ES-I3 (cell line): ENCODE measurements around the gene MYO15B.

ENCODE experiments used
- H3K36me3 ChIP-seq: 2 replicates; pipeline ENCODE4 v1.6.1; 2013; ENCODE audit warnings: mild to moderate bottlenecking, low read length, control low read depth, moderate library complexity; ENCODE audit not compliant: insufficient read depth
- H3K4me1 ChIP-seq: 2 replicates; pipeline ENCODE4 v1.6.1; 2013; ENCODE audit warnings: mild to moderate bottlenecking, control low read depth, low read length; ENCODE audit not compliant: insufficient read depth
- H3K9ac ChIP-seq: 2 replicates; pipeline ENCODE4 v1.6.1; 2013; ENCODE audit warnings: low read depth, mild to moderate bottlenecking, low read length, moderate library complexity
- H3K9me3 ChIP-seq: 2 replicates; pipeline ENCODE4 v1.6.1; 2013; ENCODE audit warnings: mild to moderate bottlenecking, low read length, moderate library complexity; ENCODE audit not compliant: control insufficient read depth, insufficient read depth

Gene MYO15B

DNA sequence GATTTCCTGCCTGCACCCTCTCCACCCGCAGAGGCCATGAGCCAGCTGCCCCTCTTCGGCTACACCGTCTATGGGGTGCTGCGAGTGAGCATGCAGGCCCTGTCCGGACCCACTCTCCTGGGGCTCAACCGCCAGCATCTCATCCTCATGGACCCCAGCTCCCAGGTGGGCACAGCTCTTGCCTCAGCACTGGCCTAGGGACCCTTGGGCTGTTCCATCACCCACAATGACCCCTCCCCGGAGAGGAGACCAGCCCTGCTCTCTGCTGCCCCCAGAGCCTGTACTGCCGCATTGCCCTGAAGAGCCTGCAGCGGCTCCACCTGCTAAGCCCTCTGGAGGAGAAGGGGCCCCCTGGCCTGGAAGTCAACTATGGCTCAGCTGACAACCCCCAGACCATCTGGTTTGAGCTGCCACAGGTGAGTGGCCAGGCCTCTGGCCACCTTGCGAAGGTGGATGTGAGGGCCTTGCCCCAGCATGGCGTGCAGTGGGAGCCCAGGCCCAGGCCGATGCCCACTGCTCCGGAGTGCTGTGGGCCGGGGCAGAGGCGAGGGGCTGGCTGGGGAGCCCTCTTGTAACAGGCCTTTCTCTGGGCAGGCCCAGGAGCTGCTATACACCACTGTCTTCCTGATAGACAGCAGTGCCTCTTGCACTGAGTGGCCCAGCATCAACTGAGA, 38.4 kb downstream of the MYO15B start:
- no peaks in the 10 kb centered on the region for H3K4me1 ChIP-seq
- no peaks in the 10 kb centered on the region for H3K9me3 ChIP-seq
- no peaks in the 10 kb centered on the region for H3K36me3 ChIP-seq
- no peak overlapping the region for H3K9ac ChIP-seq

DNA sequence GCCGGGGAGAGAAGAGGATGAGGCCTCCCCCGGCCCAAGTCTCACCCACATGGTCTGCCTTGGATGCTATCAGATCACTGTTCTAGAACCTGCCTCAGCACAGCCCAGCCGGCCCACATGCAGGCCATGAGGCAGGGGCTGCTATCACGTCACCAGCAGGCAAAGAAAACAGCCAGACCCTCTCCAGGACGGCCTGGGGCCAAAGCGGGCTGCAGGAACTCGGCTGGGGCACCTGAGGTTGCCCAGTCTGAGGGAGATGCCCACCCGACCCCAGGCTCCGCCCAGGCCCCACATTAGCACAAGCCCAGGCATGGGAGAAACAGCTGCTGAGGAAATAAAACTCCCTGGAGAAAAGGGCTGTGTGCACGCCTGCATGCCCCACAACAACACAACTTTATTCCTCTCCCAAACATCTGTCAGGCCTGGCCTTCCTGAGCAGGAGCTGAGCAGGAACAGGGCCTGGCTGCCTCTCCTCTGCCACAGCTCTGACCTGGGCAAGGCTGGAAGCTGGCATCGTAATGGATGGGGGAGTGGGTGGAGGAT, 39.0 kb downstream of the MYO15B start:
- H3K4me1 ChIP-seq: no peaks in the 10 kb centered on the region
- H3K9ac ChIP-seq: no peak overlapping the region
- H3K9me3 ChIP-seq: no peaks in the 10 kb centered on the region
- H3K36me3 ChIP-seq: no peaks in the 10 kb centered on the region; the same call in 1 of the 2 replicates

GRCh38 chr17:75627094-75627493, 39.5 kb downstream of the MYO15B start:
- Histone ChIP-seq H3K9me3 (no peaks in the 10 kb centered on the region), H3K36me3 (no peaks in the 10 kb centered on the region; the same call in 1 of the 2 replicates), H3K9ac (no peak overlapping the region), H3K4me1 (no peaks in the 10 kb centered on the region)

DNA sequence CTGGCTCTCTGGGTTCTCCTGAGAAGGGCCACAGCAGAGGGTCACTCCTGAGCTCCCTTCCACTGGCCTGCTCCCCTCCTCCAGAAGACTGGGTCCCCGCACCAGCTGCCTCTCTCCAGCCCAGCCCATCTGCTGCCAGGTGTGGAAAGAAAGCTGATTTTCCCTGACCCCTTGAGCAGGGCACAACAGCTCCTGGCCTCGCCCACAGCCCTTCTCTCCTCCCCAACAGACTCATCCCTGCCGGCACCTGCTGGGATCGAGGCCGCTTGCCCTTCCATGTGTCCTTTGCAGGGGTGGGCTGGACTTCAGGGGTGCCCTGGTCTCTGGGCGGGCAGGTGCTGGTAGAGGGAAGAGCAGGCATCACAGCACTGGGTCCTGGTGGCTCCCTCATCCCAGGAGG, 40.8 kb downstream of the MYO15B start:
- no peaks in the 10 kb centered on the region for H3K9me3 ChIP-seq
- no peaks in the 10 kb centered on the region; the same call in 1 of the 2 replicates for H3K36me3 ChIP-seq
- peaks cover 5% of the 10 kb centered on the region for H3K4me1 ChIP-seq
- no peak overlapping the region for H3K9ac ChIP-seq

- peaks cover 10% of the 10 kb centered on the region for H3K4me1 ChIP-seq
- H3K9ac ChIP-seq: no peak overlapping the region
- no peaks in the 10 kb centered on the region for H3K9me3 ChIP-seq
- H3K36me3 ChIP-seq: no peaks in the 10 kb centered on the region; the same call in 1 of the 2 replicates
Observed at GRCh38 chr17:75629157-75629556, 41.6 kb downstream of the MYO15B start.

DNA sequence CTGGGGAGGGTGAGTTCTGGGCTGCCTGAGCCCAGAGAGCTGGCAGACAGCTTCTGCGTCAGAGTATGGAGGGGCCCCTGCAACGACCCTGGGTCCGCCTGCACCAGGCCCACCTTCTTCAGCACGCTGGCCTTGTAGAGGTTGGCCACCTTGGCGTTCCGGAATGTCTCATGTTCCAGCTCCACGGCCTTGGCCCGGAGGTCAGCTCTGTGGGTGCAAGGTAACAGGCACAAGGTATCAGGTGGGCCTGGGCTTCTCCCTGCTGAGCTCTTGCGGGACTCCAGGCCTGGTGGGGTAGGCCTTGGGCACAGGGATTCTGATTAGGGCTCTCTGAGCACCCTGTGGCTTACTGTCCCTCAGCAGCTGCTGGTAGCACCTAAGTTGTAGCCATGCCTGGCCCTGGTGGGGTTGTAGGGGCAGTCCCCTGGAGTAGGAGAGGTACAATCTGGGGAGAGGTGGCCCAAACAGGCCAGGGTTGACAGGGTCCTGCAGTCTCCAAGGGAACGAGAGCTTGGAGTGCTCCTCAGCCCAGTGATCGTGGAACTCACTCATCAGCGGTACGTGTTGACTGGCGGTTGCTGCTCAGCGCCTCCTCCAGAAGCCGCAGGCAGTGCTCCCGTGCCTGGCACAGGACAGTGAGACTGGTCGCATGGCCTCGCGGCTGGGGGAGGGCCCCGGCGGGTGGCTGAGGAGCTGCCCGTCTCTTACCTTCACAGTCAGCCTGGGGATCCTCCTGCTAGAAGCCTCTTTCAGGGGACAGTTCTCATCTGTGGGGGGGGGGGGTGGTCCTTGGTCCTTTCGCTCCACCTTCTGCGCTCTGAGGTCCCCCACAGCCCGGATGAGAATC, 42.7 kb downstream of the MYO15B start:
- Histone ChIP-seq H3K9me3 (no peaks in the 10 kb centered on the region), H3K4me1 (peaks cover 12% of the 10 kb centered on the region), H3K36me3 (no peaks in the 10 kb centered on the region; the same call in 1 of the 2 replicates), H3K9ac (no peak overlapping the region)

- Histone ChIP-seq H3K4me1 (peaks cover 12% of the 10 kb centered on the region), H3K9ac (no peak overlapping the region), H3K9me3 (no peaks in the 10 kb centered on the region), H3K36me3 (no peaks in the 10 kb centered on the region; the same call in 1 of the 2 replicates)
Observed at GRCh38 chr17:75631353-75631752, 43.8 kb downstream of the MYO15B start.

- H3K4me1 ChIP-seq: peaks cover 12% of the 10 kb centered on the region
- no peak overlapping the region for H3K9ac ChIP-seq
- H3K9me3 ChIP-seq: no peaks in the 10 kb centered on the region
- no peaks in the 10 kb centered on the region; the same call in 1 of the 2 replicates for H3K36me3 ChIP-seq
Observed at GRCh38 chr17:75632428-75632827, 44.8 kb downstream of the MYO15B start.

DNA sequence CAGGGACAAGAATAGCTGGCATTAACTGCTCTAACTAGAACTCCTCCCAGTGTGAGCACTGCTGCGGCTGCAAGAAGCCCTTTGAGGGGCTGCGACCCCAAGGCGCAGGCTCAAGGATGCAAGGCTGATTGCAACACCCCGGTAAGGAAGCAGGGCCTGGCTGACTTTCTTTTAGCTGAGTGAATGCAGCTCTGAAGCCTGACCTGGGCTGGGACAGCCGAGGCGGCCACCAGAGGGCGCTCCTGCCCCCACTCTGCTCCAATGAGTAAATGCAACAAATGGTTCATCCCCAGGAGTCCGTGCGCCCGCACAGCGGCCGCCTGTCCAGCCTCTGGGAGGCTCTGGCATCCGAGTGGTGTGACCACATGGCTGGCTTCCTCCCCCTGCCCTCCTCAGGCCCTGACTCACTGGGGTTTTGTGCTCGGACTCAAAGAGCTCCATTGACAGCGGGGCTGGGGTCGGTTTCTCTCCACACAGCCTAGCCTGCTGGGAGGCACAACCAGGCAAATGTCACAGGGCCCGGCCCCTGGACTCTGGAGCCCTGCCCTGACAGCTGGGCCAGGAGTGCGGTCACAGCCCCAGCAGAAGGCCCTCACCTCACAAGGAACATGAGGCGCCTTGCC, 45.4 kb downstream of the MYO15B start, which contains the start of gene SMIM5:
SMIM5 (plus strand) TSS at position 572 of the 623 bp plus-strand sequence. CDS start 6,768 bp downstream, outside the sequence.
- Histone ChIP-seq H3K9ac (no peak within 1 kb of the TSS), H3K36me3 (no peaks in the 10 kb centered on the region; the same call in 1 of the 2 replicates), H3K4me1 (peaks cover 12% of the 10 kb centered on the region), H3K9me3 (no peaks in the 10 kb centered on the region)

- H3K9ac ChIP-seq: no peak overlapping the region
- no peaks in the 10 kb centered on the region; the same call in 1 of the 2 replicates for H3K36me3 ChIP-seq
- H3K4me1 ChIP-seq: peaks cover 12% of the 10 kb centered on the region
- H3K9me3 ChIP-seq: no peaks in the 10 kb centered on the region
Observed at GRCh38 chr17:75633486-75634375, 46.1 kb downstream of the MYO15B start.

DNA sequence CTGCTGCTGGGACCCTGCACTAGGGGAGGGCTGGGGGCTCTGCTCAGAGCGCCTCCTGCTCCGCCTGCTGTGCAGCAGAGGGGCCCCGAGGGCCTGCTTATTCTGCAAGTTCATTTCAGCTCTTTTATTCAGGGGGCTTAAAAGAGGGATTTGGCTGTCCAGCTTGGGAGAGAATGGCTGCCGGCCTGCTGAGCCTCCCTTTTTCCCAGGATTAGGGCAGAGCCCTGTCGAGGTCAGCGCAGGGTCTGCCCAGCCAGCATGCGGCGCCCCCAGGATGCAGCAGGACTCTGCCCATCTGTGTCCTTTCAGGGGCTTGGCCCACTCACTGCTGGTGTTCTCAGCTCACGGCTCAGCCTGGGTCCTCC, 46.8 kb downstream of the MYO15B start:
- no peaks in the 10 kb centered on the region; the same call in 1 of the 2 replicates for H3K36me3 ChIP-seq
- peaks cover 12% of the 10 kb centered on the region for H3K4me1 ChIP-seq
- no peak overlapping the region for H3K9ac ChIP-seq
- H3K9me3 ChIP-seq: no peaks in the 10 kb centered on the region

DNA sequence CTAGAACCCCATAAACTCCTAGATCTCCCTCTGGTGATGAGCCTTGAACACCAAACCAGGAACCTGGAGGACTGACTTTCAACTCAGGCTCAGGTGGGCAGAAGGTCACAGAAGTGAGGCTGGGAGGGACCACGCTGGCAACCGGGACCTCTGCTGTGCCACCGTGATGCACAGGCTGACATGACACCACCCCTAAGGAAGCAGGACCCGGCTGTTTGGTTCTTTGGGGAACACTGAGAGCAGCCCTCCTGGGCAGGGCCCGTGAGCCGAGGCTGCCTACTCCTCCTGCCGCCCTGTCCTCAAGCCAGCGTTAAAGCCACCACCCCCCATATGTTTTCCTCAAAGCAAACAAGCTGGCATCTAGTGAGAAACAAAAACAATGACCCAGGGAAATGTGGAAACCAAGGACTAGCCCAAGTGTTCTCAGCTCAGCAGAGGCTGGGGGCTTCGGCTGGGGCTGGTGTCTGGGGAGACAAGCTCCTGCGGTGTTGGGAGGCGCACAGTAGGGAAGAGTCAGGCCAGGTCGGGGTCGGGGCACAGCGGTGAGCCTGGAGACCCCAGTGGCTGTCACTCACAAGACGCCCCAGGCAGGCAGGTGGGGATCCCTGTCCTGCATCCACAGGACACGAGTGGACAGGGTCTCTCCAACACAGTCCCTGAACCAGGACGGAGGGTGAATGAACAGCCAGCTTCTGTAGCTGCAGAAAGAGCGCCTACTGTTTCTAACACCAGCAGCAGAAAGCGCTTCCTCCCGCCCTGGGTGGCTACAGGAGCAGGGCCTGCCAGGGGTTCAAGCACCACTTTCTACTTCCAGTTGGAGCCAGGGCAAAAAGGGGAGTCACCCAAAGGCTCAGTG, 47.4 kb downstream of the MYO15B start:
- Histone ChIP-seq H3K9ac (no peak overlapping the region), H3K9me3 (no peaks in the 10 kb centered on the region), H3K36me3 (no peaks in the 10 kb centered on the region; the same call in 1 of the 2 replicates), H3K4me1 (peaks cover 12% of the 10 kb centered on the region)
